BE2C (cell line): ENCODE data around the gene HOXD8. TPM values are rescaled to one million over a fixed set of nuclear protein-coding genes. Genes with fewer than 3 reads are reported as not detected.

Experiments used
- DNase-seq: peaks from one replicate; pipeline ENCODE4 v3.0.0-alpha.2; 2020
- H3K27me3 ChIP-seq: fragments of 250-450 bp; sonication (Bioruptor Pico); 2 replicates; pipeline ENCODE4 v1.5.1; 2020; ENCODE audit warnings: mild to moderate bottlenecking
- H3K36me3 ChIP-seq: fragments of 250-450 bp; sonication (Bioruptor Pico); 2 replicates; pipeline ENCODE4 v1.5.1; 2020; ENCODE audit warnings: mild to moderate bottlenecking
- H3K4me1 ChIP-seq: fragments of 250-450 bp; sonication (Bioruptor Pico); 2 replicates; pipeline ENCODE4 v1.5.1; 2020
- H3K4me3 ChIP-seq: 2 replicates; pipeline ENCODE4 v1.5.1; 2011; ENCODE audit warnings: low read depth, low read length
- H3K9me3 ChIP-seq: fragments of 250-450 bp; sonication (Bioruptor Pico); 2 replicates; pipeline ENCODE4 v1.5.1; 2020
- polyA plus RNA-seq: library from polyadenylated mRNA; unstranded; fragments of >200 nt; gene quantifications from one replicate; pipeline ENCODE4 v1.2.1, GENCODE V29; 2012; ENCODE audit warnings: low read depth, missing spikeins; ENCODE audit not compliant: insufficient read length, insufficient read depth
- TF ChIP-seq, protein P1 (sequence below): IDR thresholded peaks from 2 replicates; pipeline ENCODE4 v1.5.1; 2012; ENCODE audit warnings: mild to moderate bottlenecking, low read depth, low read length

HOXD8 gene
- 14.6 TPM for polyA plus RNA-seq

DNA sequence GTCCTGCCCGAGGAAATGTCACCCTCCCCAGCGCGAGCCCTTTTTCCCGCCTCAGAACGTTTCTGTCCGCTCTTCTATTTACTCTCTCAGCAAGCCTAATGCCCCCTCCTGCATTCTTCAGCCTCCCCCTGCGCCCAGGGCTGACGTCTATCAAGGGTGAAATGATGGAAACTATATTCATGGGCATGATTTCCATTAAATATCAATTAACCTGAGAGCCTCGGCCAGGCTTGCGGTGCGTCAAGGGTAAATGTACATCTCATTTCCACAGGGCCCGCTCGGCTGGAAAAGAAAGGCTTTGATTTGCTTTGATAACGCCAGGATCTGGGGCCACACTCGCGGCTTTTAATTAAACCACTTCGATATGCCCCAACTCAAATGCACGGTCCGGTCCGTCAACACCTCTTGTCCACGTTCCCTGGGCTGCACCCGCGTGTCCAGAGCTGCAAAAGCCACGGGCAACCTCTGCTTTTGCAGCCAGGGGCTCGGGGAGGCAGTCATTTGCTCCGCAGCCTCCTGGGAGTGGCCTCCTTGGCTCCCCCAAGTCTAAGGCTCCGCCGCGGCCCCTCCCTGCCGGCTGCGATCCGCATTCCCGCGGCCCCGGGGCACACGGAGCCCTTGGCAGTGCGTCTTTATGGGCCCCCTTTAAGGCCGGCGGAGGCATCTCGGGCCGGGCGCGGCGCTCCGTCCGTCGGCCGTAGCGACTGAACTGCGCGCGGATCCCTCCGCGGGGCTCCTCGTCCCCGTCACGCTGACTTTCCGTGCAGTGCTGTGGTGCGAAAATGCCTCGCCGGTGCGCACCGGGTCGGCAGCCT is at the start of gene HOXD8:
Gene HOXD8, plus strand, starts transcription at position 724 of the 815 bp plus-strand sequence. CDS start 662 bp downstream, outside the sequence.
- peak; percentile 75 for DNase-seq
- Histone ChIP-seq H3K9me3 (no peaks in the 10 kb centered on the region), H3K36me3 (no peaks in the 10 kb centered on the region), H3K4me1 (no peaks in the 10 kb centered on the region), H3K4me3 (peak within 1 kb of the TSS; percentile 68), H3K27me3 (no peaks in the 10 kb centered on the region)
- TF ChIP-seq, protein P1, sequence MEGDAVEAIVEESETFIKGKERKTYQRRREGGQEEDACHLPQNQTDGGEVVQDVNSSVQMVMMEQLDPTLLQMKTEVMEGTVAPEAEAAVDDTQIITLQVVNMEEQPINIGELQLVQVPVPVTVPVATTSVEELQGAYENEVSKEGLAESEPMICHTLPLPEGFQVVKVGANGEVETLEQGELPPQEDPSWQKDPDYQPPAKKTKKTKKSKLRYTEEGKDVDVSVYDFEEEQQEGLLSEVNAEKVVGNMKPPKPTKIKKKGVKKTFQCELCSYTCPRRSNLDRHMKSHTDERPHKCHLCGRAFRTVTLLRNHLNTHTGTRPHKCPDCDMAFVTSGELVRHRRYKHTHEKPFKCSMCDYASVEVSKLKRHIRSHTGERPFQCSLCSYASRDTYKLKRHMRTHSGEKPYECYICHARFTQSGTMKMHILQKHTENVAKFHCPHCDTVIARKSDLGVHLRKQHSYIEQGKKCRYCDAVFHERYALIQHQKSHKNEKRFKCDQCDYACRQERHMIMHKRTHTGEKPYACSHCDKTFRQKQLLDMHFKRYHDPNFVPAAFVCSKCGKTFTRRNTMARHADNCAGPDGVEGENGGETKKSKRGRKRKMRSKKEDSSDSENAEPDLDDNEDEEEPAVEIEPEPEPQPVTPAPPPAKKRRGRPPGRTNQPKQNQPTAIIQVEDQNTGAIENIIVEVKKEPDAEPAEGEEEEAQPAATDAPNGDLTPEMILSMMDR, result no peak

DNA sequence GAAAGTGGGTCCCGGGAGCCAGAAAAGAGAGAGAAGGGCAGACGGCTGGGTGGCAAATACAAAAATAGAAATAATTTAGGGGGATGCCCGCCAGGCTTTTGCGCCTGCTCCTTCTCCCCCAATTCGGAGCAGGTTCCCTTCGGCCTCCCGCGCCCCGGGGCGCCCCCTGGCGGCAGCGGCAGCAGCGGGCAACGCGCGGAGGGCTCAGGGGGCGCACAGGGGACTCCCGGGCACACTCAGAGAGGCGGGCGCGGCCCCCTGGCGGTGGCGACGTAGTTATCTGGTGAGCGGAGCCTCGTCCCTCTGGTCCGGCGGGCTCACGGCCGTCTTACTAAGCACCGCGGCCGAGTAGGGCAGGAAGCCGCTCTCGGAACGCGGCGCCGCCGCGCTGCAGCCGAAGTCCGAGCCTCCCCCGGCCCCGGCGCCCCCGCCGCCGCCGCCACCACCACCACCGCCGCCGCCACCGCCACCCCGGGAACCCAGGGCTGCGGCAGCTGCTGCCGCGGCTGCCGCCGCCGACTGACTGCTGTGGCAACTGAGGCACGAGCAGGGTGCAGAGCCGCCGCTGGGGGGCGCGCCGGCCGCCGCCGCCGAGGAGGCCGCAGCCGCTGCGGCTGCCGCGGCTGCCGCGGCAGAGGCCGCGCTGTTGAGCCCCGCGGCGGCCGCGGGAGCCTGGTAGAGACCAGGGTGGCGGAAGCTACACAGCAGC is 49.5 kb upstream of the HOXD8 start:
- Histone ChIP-seq H3K9me3 (no peaks in the 10 kb centered on the region; the same call in 1 of the 2 replicates), H3K4me3 (peak overlapping the region; percentile 65), H3K4me1 (no peaks in the 10 kb centered on the region), H3K27me3 (peaks cover 58% of the 10 kb centered on the region), H3K36me3 (no peaks in the 10 kb centered on the region)
- TF ChIP-seq, protein P1, result peak; percentile 76
- peak; percentile 87 for DNase-seq

GRCh38 chr2:176080540-176081375 is 48.7 kb upstream of the HOXD8 start:
- no peaks in the 10 kb centered on the region for H3K4me1 ChIP-seq

GRCh38 chr2:176081376-176081836 is 48.1 kb upstream of the HOXD8 start:
- no peak overlapping the region for H3K4me3 ChIP-seq

More at GRCh38 chr2:176080540-176081375, 48.7 kb upstream of the HOXD8 start:
- Histone ChIP-seq H3K36me3 (no peaks in the 10 kb centered on the region), H3K9me3 (no peaks in the 10 kb centered on the region; the same call in 1 of the 2 replicates), H3K4me3 (peak overlapping the region; percentile 37), H3K27me3 (peaks cover 66% of the 10 kb centered on the region)
- DNase-seq, result no peak
- TF ChIP-seq, protein P1, result no peak

DNA sequence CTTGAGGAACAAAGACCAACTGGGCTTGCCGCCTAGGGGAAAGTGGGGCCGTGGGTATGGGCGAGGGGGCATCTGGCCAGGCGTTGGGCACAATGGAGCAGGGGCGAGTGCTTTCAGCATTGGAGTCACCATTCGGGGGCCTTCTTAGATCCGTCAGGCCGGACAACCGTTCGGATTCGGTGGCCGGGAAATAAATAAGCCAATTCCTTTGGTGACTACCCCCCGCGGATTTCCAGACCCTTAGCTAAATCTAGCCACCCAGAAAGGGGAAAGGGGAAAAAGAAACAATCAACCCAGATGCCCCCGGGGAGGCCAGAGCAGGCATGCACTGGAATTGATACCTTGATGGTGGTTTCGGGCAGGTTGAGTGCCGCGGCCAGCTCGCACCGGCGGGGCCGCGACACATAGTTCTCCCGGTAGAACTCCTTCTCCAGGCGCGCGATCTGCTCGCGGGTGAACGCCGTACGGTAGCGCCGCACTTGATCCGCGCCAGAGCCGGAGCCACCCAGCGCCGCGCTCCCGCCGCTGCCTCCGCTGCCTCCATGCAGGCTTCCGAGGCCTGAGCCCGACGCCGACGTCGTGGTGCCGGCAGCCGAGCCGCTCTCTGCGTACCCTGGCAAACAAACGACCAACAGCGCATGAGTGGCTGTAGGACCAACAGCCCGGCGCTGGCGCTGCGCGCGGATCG is 47.5 kb upstream of the HOXD8 start:
- H3K27me3 ChIP-seq, result peaks cover 78% of the 10 kb centered on the region
- TF ChIP-seq, protein P1, result no peak
- H3K4me1 ChIP-seq, result no peaks in the 10 kb centered on the region
- peak overlapping the region; percentile 34 for H3K4me3 ChIP-seq
- peak; percentile 62 for DNase-seq
- H3K36me3 ChIP-seq, result no peaks in the 10 kb centered on the region
- H3K9me3 ChIP-seq, result no peaks in the 10 kb centered on the region; the same call in 1 of the 2 replicates

More at GRCh38 chr2:176081376-176081836, 48.1 kb upstream of the HOXD8 start:
- DNase-seq, result no peak
- Histone ChIP-seq H3K36me3 (no peaks in the 10 kb centered on the region), H3K9me3 (no peaks in the 10 kb centered on the region; the same call in 1 of the 2 replicates), H3K4me1 (no peaks in the 10 kb centered on the region), H3K27me3 (peaks cover 73% of the 10 kb centered on the region)
- TF ChIP-seq, protein P1, result no peak
